ENCODE results near the gene ZSWIM1. TPM values are rescaled to one million over a fixed set of nuclear protein-coding genes. Genes with fewer than 3 reads are reported as not detected.
"Not testable (repeated sequence)": the region's sequence is repeated elsewhere in the genome, so short reads cannot be mapped to it uniquely, and the experiment has no call there.

The ZSWIM1 gene
- total RNA-seq, 2 donors from 2014 or later: 6.4 to 7.4 TPM

DNA sequence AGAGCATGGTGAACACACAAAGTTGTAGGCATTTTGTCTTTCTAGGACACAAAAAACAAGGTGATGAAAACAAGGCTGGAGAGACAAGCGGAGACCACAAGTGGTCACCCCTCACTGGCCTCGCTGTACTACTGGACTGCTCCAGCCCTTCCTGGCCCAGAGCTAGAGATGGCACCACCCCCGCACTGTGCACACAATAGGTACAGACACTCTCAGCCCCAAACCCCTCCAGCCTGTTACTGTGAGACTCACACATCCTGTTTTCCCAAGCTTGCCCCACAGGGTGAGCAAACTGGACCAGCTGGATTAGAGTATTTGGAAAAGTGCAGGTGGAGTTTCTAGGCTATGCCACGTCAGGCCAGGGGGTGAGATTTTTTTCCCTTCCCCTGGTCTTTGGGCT lies 8.4 kb upstream of the ZSWIM1 start:
- Histone ChIP-seq H3K4me3 (no peak overlapping the region), H3K27me3 (replicated peaks; ENCODE audit: insufficient read depth) (no peaks in the 10 kb centered on the region), H3K9me3 (no peaks in the 10 kb centered on the region), H3K4me1 (ENCODE audit: control insufficient read depth in 1 of 2, low read depth in 2 of 2) (no peaks in the 10 kb centered on the region), H3K27ac (no peak overlapping the region), H3K36me3 (peaks cover 6% of the 10 kb centered on the region)
- ATAC-seq (ENCODE audit: insufficient number of reproducible peaks, low FRiP score, low read depth): no peak
- no peak for TF ChIP-seq CTCF (IDR thresholded peaks at IDR 0.05)
- DNase-seq (ENCODE audit: low spot score): no peak

DNA sequence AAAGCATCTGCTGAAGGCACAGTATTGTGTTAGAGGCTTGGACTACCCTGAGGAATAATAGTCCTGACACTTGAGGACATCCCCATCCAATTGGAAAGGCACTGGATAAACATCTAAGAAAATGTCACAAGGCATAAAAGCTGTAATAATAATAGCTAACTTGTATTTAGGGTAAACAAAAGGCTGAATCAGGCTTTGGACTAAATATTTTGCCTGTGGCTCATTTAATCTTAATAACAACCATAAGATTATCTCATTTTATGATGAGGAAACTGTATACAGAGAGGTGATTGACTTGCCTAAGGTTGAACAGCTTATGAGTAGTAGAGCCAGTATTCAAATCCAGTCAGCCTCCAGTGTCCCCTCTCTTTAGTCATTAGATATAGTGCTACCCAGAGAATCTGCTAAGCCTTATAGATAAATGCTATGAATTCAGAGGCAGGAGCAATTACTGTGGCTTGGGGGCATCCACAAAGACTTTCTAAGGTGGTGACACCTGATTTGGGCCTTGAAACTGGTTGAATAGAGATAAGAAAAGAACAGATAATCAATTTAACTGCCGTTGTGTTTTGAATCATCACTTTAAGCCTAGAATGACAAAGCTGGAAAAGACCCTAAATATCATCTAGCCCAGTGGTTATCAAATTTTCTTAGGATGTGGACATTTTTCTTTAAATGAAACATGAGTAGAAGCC lies 7.5 kb upstream of the ZSWIM1 start:
- no peaks in the 10 kb centered on the region for H3K9me3 ChIP-seq
- H3K4me3 ChIP-seq: no peak overlapping the region
- ATAC-seq (ENCODE audit: insufficient number of reproducible peaks, low FRiP score, low read depth) (no peak), DNase-seq (ENCODE audit: low spot score) (no peak)
- no peaks in the 10 kb centered on the region for H3K4me1 ChIP-seq (ENCODE audit: control insufficient read depth in 1 of 2, low read depth in 2 of 2)
- no peaks in the 10 kb centered on the region for H3K27me3 ChIP-seq (replicated peaks; ENCODE audit: insufficient read depth)
- H3K27ac ChIP-seq: no peak overlapping the region
- no peak for TF ChIP-seq CTCF (IDR thresholded peaks at IDR 0.05)
- H3K36me3 ChIP-seq: peaks cover 13% of the 10 kb centered on the region

- peaks cover 13% of the 10 kb centered on the region for H3K36me3 ChIP-seq
- H3K27me3 ChIP-seq (replicated peaks; ENCODE audit: insufficient read depth); DNase-seq (ENCODE audit: low spot score); ATAC-seq (ENCODE audit: insufficient number of reproducible peaks, low FRiP score, low read depth); H3K27ac ChIP-seq; H3K4me3 ChIP-seq; H3K9me3 ChIP-seq; H3K4me1 ChIP-seq (ENCODE audit: control insufficient read depth in 1 of 2, low read depth in 2 of 2): not testable (repeated sequence)
Observed at GRCh38 chr20:45874104-45874481, 6.9 kb upstream of the ZSWIM1 start.

- Histone ChIP-seq H3K9me3 (no peaks in the 10 kb centered on the region), H3K27ac (no peak overlapping the region), H3K4me1 (ENCODE audit: control insufficient read depth in 1 of 2, low read depth in 2 of 2) (no peaks in the 10 kb centered on the region), H3K27me3 (replicated peaks; ENCODE audit: insufficient read depth) (no peaks in the 10 kb centered on the region), H3K36me3 (peaks cover 13% of the 10 kb centered on the region), H3K4me3 (no peak overlapping the region)
- no peak for ATAC-seq (ENCODE audit: insufficient number of reproducible peaks, low FRiP score, low read depth)
- no peak for TF ChIP-seq CTCF (IDR thresholded peaks at IDR 0.05)
- no peak for DNase-seq (ENCODE audit: low spot score)
Observed at GRCh38 chr20:45874576-45874975, 6.5 kb upstream of the ZSWIM1 start.

GRCh38 chr20:45878076-45878761 lies 2.8 kb upstream of the ZSWIM1 start:
- Histone ChIP-seq H3K4me1 (ENCODE audit: control insufficient read depth in 1 of 2, low read depth in 2 of 2) (peaks cover 6 to 10% of the 10 kb centered on the region in 2 donors), H3K27ac (no peak overlapping the region), H3K4me3 (no peak overlapping the region), H3K36me3 (peaks cover 13% of the 10 kb centered on the region), H3K27me3 (replicated peaks; ENCODE audit: insufficient read depth) (no peaks in the 10 kb centered on the region), H3K9me3 (no peaks in the 10 kb centered on the region)
- DNase-seq (ENCODE audit: low spot score): no peak
- no peak for TF ChIP-seq CTCF (IDR thresholded peaks at IDR 0.05)
- ATAC-seq (ENCODE audit: insufficient number of reproducible peaks, low FRiP score, low read depth): no peak

Data from thoracic aorta (tissue), 2 donors.